CD4-positive, alpha-beta memory T cell (primary cell): Measurements from ENCODE around the gene ZNF562. TPM values are rescaled to one million over a fixed set of nuclear protein-coding genes. Genes with fewer than 3 reads are reported as not detected.

Source experiments
- CTCF ChIA-PET: fragments of 350-600 bp; sonication (Branson Sonifier 250); formaldehyde crosslinking; loops from one replicate; lab custom pipeline; 2021; ENCODE audit warnings: inconsistent platforms; ENCODE audit not compliant: partially characterized antibody; lab: Charles Lee
- POLR2A ChIA-PET: fragments of 350-600 bp; sonication (Branson Sonifier 250); formaldehyde crosslinking; loops from one replicate; lab custom pipeline; 2021; ENCODE audit not compliant: partially characterized antibody; lab: Charles Lee
- DNase-seq, 5 donors: peaks; one replicate each; pipeline versions ENCODE4 v3.0.0 to v3.0.0-alpha.2; 2020 to 2022; ENCODE audit warnings: mixed read lengths in 1 of 5
- H3K27ac ChIP-seq: one replicate; pipeline ENCODE4 v1.7.0; 2013; ENCODE audit warnings: low read depth, low read length
- H3K27me3 ChIP-seq: 2 replicates; pipeline ENCODE4 v1.7.0; 2013; ENCODE audit warnings: mild to moderate bottlenecking, low read length, moderate library complexity; ENCODE audit not compliant: insufficient read depth
- H3K36me3 ChIP-seq: 2 replicates; pipeline ENCODE4 v1.7.0; 2013; ENCODE audit warnings: mild to moderate bottlenecking, low read length, moderate library complexity; ENCODE audit not compliant: insufficient read depth
- H3K4me1 ChIP-seq: 2 replicates; pipeline ENCODE4 v1.7.0; 2013; ENCODE audit warnings: mild to moderate bottlenecking, low read length, moderate library complexity; ENCODE audit not compliant: insufficient read depth
- H3K4me3 ChIP-seq, 2 donors: one replicate each; pipeline ENCODE4 v1.7.0; 2013; ENCODE audit warnings: low read length in 2 of 2, mild to moderate bottlenecking in 1 of 2
- H3K9me3 ChIP-seq, 2 donors: one replicate each; pipeline ENCODE4 v1.7.0; 2013; ENCODE audit warnings: low read length in 2 of 2, control low read depth in 1 of 2; ENCODE audit not compliant: control insufficient read depth in 1 of 2
- H3K27ac Mint-ChIP-seq, 7 donors: one replicate each; pipeline ENCODE4 v1.8.0; 2020 to 2021; ENCODE audit warnings: mixed read lengths in 7 of 7, mild to moderate bottlenecking in 6 of 7, inconsistent platforms in 3 of 7, moderate library complexity in 3 of 7
- H3K27me3 Mint-ChIP-seq, 2 donors: one replicate each; pipeline ENCODE4 v1.8.0; 2020 to 2021; ENCODE audit warnings: mixed read lengths in 2 of 2
- H3K36me3 Mint-ChIP-seq, 2 donors: one replicate each; pipeline ENCODE4 v1.8.0; 2020 to 2021; ENCODE audit warnings: mixed read lengths in 2 of 2, inconsistent platforms in 1 of 2, mild to moderate bottlenecking in 1 of 2
- H3K4me1 Mint-ChIP-seq, 4 donors: one replicate each; pipeline ENCODE4 v1.8.0; 2020 to 2021; ENCODE audit warnings: mixed read lengths in 4 of 4, mild to moderate bottlenecking in 1 of 4
- H3K4me3 Mint-ChIP-seq, 8 donors: one replicate each; pipeline ENCODE4 v1.8.0; 2020 to 2021; ENCODE audit warnings: mixed read lengths in 8 of 8, mild to moderate bottlenecking in 7 of 8, moderate library complexity in 6 of 8, inconsistent platforms in 3 of 8
- H3K9me3 Mint-ChIP-seq, 8 donors: one replicate each; pipeline ENCODE4 v1.8.0; 2020 to 2021; ENCODE audit warnings: mixed read lengths in 8 of 8, mild to moderate bottlenecking in 5 of 8, inconsistent platforms in 3 of 8, moderate library complexity in 1 of 8
- intact Hi-C: fragments of 100-400 bp; cut with micrococcal nuclease; formaldehyde crosslinking; loops from one replicate; pipeline ENCODE4 v1.15.1; 2023
- polyA plus RNA-seq, 2 donors: library from polyadenylated mRNA; unstranded; fragments of 300-500 nt; fragmentation: Illumina TruSeq; gene quantifications; one replicate each; pipeline ENCODE4 v1.2.3, GENCODE V29; 2021
- total RNA-seq, 2 experiments: library from RNA; stranded (reverse); gene quantifications; one replicate each; pipeline ENCODE4 v1.2.3, GENCODE V29; 2021

ZNF562 gene
- total and polyA plus RNA-seq, 4 experiments from 2014 or later = 1.2 to 23.2 (median 12.5) TPM

DNA sequence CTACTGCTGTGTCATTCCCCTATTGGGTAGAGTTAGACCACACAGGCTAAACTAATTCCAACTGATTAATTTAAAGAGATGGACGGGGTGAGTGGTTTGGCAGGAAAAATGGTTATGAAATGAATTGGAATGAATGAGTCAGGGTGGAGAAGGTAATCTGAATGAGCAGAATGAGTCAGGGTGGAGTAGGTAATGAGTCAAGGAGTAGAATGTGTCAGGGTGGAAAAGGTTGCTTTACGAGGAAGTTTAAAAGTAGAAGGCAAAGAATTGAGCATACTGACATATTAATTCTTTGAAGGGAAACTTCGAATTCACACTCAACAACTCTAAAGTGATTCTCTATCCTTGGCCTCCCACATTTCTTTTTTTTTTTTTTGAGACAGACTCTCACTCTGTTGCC lies 77.9 kb downstream of the ZNF562 start:
- intact Hi-C loops = no loop called here
- Histone ChIP-seq H3K27me3 (no peaks in the 10 kb centered on the region), H3K9me3 (no peaks in the 10 kb centered on the region), H3K4me1 (no peaks in the 10 kb centered on the region), H3K36me3 (no peaks in the 10 kb centered on the region), H3K27ac (no peak overlapping the region), H3K4me3 (no peak overlapping the region)
- POLR2A ChIA-PET = no interaction called here
- Mint-ChIP-seq H3K36me3 (peaks cover 6 to 9% of the 10 kb centered on the region in 2 donors), H3K9me3 (peaks cover 0 to 33% (median 20%) of the 10 kb centered on the region in 8 donors), H3K4me3 (no peak overlapping the region), H3K27ac (no peak overlapping the region), H3K27me3 (peaks cover 0 to 13% of the 10 kb centered on the region in 2 donors), H3K4me1 (no peaks in the 10 kb centered on the region)
- DNase-seq = no peak
- CTCF ChIA-PET = no interaction called here

Other genes with a start within 250 kb of the ZNF562 start
- 10 to 100 TPM; 73.4 to 76.4 TPM for gene ZNF266, start 239.5 kb downstream of the ZNF562 start, total RNA-seq
- gene ZNF266, start 239.5 kb downstream of the ZNF562 start, polyA plus RNA-seq = 10 to 100 TPM; 13.4 to 17.4 TPM
- not detected for gene ZNF560, start 176.5 kb downstream of the ZNF562 start, total RNA-seq
- not detected for gene ZNF560, start 176.5 kb downstream of the ZNF562 start, polyA plus RNA-seq
- 10 to 100 TPM; 18.0 to 18.2 TPM for gene ZNF426, start 136.5 kb downstream of the ZNF562 start, total RNA-seq
- 10 to 100 TPM; 11.7 to 16.8 TPM for gene ZNF426, start 136.5 kb downstream of the ZNF562 start, polyA plus RNA-seq
- 10 to 100 TPM; 47.2 to 53.0 TPM for gene ZNF121, start 90.6 kb downstream of the ZNF562 start, total RNA-seq
- 1 to 10 TPM; 2.1 to 4.2 TPM for gene ZNF121, start 90.6 kb downstream of the ZNF562 start, polyA plus RNA-seq
- 10 to 100 TPM; 67.2 to 75.8 TPM for gene ZNF561, start 53.9 kb downstream of the ZNF562 start, total RNA-seq
- gene ZNF561, start 53.9 kb downstream of the ZNF562 start, polyA plus RNA-seq = 10 to 100 TPM; 12.5 to 17.4 TPM
- 10 to 100 TPM; 16.9 to 19.7 TPM for gene ZNF846, start 93.6 kb upstream of the ZNF562 start, total RNA-seq
- 1 to 10 TPM; 4.0 to 5.4 TPM for gene ZNF846, start 93.6 kb upstream of the ZNF562 start, polyA plus RNA-seq
- gene FBXL12, start 144.0 kb upstream of the ZNF562 start, total RNA-seq = 10 to 100 TPM; 27.8 to 30.7 TPM
- gene FBXL12, start 144.0 kb upstream of the ZNF562 start, polyA plus RNA-seq = 10 to 100 TPM; 10.8 to 12.4 TPM
- 100 to 1,000 TPM; 241 to 247 TPM for gene UBL5, start 152.8 kb upstream of the ZNF562 start, total RNA-seq
- gene UBL5, start 152.8 kb upstream of the ZNF562 start, polyA plus RNA-seq = 100 to 1,000 TPM; 703 to 753 TPM
- 10 to 100 TPM; 72.1 to 76.9 TPM for gene PIN1, start 160.2 kb upstream of the ZNF562 start, total RNA-seq
- gene PIN1, start 160.2 kb upstream of the ZNF562 start, polyA plus RNA-seq = 100 to 1,000 TPM in 1 of 2 donors, 10 to 100 TPM in 1; 85.1 to 167 TPM